Uterus (tissue), 2 donors: Measurements from ENCODE around the gene KLHL24.

Experiments used
- CTCF ChIP-seq, 4 experiments: fragments of 200-600 bp in 2 of 4; fragments of 450-650 bp in 2 of 4; sonication (generic) in 2 of 4; IDR thresholded peaks; one replicate each; pipeline ENCODE4 v1.5.1; 2016 to 2019; ENCODE audit warnings: antibody characterized with exemption in 4 of 4, mild to moderate bottlenecking in 2 of 4, moderate library complexity in 1 of 4
- POLR2A ChIP-seq, 2 donors: fragments of 450-650 bp; IDR thresholded peaks; one replicate each; pipeline ENCODE4 v1.6.1; 2016; ENCODE audit warnings: antibody characterized with exemption in 2 of 2, mild to moderate bottlenecking in 1 of 2, moderate library complexity in 1 of 2

GRCh38 chr3:183613366-183614285 lies 21.8 kb upstream of the KLHL24 start:
- no peak for TF ChIP-seq CTCF (IDR thresholded peaks at IDR 0.05)
- TF ChIP-seq POLR2A (IDR thresholded peaks at IDR 0.05): no peak
